22Rv1 (cell line): ENCODE results near the gene TMC8.
A peak's percentile ranks its signal among the peaks of the same experiment; 100 is the strongest.

Source experiments
- H3K27ac ChIP-seq: fragments of 450-650 bp; 2 replicates; pipeline ENCODE4 v1.5.1; 2017
- ZFX ChIP-seq: fragments of 450-650 bp; IDR thresholded peaks from 2 replicates; pipeline ENCODE4 v1.6.1; 2017; ENCODE audit warnings: antibody characterized with exemption, borderline replicate concordance
- TF ChIP-seq, protein P1 (sequence below): fragments of 450-650 bp; IDR thresholded peaks from 2 replicates; pipeline ENCODE4 v1.5.1; 2017; ENCODE audit warnings: mild to moderate bottlenecking

Gene TMC8

DNA sequence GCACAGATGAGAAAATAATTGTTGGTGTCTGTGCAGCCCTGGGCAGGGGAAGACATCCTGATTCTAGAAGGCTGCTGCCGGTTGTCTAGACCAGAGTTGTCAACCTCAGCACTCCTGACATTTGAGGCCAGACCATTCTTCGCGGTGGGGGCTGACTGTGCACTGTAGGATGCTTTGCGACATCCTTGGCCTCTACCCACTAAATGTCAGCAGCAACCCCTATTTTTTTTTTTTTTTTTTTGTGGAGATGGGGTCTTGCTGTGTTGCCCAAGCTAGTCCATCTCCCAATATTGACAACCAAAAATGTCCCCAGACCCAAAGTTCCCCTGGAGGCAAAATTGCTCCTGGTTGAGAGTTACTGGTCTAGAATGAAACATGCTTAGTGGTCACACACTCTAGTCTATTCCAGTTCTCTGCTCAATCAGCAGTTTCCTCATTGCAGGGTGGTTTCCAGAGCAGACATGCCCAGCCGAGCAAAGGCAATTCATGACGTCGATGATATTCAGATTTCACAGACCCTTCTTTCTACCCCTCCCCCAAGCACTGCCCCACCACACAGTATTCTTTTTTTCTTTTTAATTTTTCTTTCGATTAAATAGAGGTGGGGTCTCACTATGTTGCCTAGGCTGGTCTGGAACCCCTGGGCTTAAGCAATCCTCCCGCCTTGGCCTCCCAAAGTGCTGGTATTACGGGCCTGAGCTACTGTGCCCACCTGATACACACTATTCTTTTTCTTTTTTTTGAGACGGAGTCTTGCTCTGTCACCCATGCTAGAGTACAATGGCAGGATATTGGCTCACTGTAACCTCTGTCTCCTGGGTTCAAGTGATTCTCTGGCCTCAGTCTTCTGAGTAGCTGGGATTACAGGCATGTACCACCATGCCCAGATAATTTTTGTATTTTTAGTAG, 24.6 kb downstream of the TMC8 start:
- H3K27ac ChIP-seq, result no peak overlapping the region
- no peak for TF ChIP-seq ZFX
- TF ChIP-seq, protein P1, sequence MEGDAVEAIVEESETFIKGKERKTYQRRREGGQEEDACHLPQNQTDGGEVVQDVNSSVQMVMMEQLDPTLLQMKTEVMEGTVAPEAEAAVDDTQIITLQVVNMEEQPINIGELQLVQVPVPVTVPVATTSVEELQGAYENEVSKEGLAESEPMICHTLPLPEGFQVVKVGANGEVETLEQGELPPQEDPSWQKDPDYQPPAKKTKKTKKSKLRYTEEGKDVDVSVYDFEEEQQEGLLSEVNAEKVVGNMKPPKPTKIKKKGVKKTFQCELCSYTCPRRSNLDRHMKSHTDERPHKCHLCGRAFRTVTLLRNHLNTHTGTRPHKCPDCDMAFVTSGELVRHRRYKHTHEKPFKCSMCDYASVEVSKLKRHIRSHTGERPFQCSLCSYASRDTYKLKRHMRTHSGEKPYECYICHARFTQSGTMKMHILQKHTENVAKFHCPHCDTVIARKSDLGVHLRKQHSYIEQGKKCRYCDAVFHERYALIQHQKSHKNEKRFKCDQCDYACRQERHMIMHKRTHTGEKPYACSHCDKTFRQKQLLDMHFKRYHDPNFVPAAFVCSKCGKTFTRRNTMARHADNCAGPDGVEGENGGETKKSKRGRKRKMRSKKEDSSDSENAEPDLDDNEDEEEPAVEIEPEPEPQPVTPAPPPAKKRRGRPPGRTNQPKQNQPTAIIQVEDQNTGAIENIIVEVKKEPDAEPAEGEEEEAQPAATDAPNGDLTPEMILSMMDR, result no peak

DNA sequence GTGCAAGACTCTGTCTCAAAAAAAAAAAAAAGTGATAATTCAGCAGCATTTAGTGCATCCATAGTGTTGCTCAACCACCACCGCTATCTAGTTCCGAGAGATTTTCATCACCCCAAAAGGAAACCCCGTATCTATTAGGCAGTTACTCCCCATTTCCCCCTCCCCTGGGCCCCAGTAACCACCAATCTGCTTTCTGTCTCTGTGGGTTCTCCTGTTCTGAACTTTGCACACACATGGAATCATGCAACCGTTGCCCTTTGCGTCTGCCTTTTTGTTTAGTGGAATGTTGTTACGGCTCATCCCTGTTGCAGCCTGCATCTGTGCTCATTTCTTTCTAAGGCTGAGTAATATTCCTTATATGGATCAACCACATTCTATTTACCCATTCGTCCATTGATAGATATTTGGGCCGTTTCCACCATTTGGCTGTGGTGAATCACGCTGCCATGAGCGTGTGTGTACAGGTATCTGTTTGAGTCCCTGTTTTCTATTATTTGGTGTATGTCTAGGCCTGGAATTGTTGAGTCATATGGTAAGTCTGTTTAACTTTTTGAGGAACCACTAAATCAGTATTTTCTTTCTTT, 29.1 kb downstream of the TMC8 start:
- no peak overlapping the region for H3K27ac ChIP-seq
- no peak for TF ChIP-seq ZFX
- TF ChIP-seq, protein P1, result no peak

DNA sequence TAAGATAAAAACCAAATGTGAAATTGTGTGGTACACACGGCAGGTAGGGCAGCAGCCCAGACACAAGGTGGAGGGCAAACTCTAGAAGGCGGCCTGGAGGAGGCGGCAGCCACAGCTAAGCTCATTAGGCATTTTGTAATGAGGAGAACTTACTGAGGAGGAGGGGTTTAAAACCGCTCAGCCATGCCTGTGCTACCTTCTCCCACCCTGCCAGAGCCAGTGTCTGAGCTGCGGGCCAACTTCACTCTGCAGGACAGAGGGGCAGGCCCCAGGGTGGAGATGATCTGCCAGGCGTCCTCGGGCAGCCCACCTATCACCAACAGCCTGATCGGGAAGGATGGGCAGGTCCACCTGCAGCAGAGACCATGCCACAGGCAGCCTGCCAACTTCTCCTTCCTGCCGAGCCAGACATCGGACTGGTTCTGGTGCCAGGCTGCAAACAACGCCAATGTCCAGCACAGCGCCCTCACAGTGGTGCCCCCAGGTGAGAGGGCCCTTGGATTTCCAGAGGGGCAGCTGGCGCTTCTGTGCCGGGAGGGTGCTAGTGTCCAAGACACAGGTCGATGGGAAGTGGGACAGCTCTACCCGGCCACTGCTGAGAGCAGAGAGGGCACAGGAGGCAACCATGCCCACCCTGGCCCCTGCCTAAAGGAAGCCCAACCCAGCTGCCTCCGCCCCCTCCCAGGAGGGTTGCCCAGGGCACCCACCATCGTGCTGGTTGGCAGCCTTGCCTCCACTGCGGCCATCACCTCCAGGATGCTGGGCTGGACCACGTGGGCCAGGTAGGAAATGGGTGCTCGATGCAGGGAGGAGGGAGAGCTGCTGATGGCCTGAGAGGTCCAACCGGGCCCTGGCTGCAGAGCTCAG, 33.5 kb downstream of the TMC8 start:
- H3K27ac ChIP-seq, result no peak overlapping the region
- no peak for TF ChIP-seq ZFX
- TF ChIP-seq, protein P1, result no peak

GRCh38 chr17:78164748-78165607, 34.4 kb downstream of the TMC8 start:
- H3K27ac ChIP-seq, result no peak overlapping the region
- TF ChIP-seq ZFX, result no peak
- TF ChIP-seq, protein P1, result no peak

GRCh38 chr17:78166416-78166815, 35.8 kb downstream of the TMC8 start:
- TF ChIP-seq, protein P1, result no peak
- no peak for TF ChIP-seq ZFX
- H3K27ac ChIP-seq, result no peak overlapping the region

GRCh38 chr17:78168242-78168902, 37.8 kb downstream of the TMC8 start, which contains the start of gene SYNGR2:
Gene SYNGR2, plus strand, starts transcription at chr17:78168581. Its CDS starts 36 bp downstream, at chr17:78168617.
- TF ChIP-seq ZFX, result no peak
- TF ChIP-seq, protein P1, result no peak
- peak within 1 kb of the TSS; percentile 98 for H3K27ac ChIP-seq
